HEK293T (cell line): ENCODE measurements around the gene RIPOR2.

Experiments
- CTCF ChIA-PET: fragments of 350-600 bp; formaldehyde crosslinking; extraction: SDS; loops from one replicate; lab custom pipeline; 2021; ENCODE audit warnings: antibody characterized with exemption, inconsistent platforms; lab: Yijun Ruan, JAX
- POLR2A ChIA-PET: fragments of 350-600 bp; formaldehyde crosslinking; extraction: SDS; loops from one replicate; lab custom pipeline; 2020; ENCODE audit warnings: antibody characterized with exemption, inconsistent platforms; lab: Yijun Ruan, JAX
- DNase-seq: peaks from one replicate; pipeline ENCODE4 v3.0.0; 2012; ENCODE audit warnings: mixed read lengths; ENCODE audit errors: extremely low spot score
- ARNT ChIP-seq: fragments of 450-650 bp; IDR thresholded peaks from 2 replicates; pipeline ENCODE4 v1.6.1; 2017; ENCODE audit warnings: mild to moderate bottlenecking
- BHLHE40 ChIP-seq: fragments of 450-650 bp; IDR thresholded peaks from 2 replicates; pipeline ENCODE4 v1.6.1; 2016; ENCODE audit warnings: mild to moderate bottlenecking, moderate library complexity, borderline replicate concordance
- CTBP1 ChIP-seq: fragments of 450-650 bp; IDR thresholded peaks from 2 replicates; pipeline ENCODE4 v1.6.1; 2016; ENCODE audit warnings: borderline replicate concordance
- ELF4 ChIP-seq: fragments of 450-650 bp; IDR thresholded peaks from 2 replicates; pipeline ENCODE4 v1.6.1; 2017; ENCODE audit warnings: antibody characterized with exemption
- FOXA1 ChIP-seq: fragments of 450-650 bp; IDR thresholded peaks from 2 replicates; pipeline ENCODE4 v1.6.1; 2016; ENCODE audit warnings: mild to moderate bottlenecking
- FOXK2 ChIP-seq: fragments of 450-650 bp; IDR thresholded peaks from 2 replicates; pipeline ENCODE4 v1.6.1; 2016; ENCODE audit warnings: mild to moderate bottlenecking
- FOXM1 ChIP-seq: fragments of 450-650 bp; IDR thresholded peaks from 2 replicates; pipeline ENCODE4 v1.6.1; 2017; ENCODE audit warnings: mild to moderate bottlenecking, borderline replicate concordance
- HDGF ChIP-seq: fragments of 450-650 bp; IDR thresholded peaks from 2 replicates; pipeline ENCODE4 v1.6.1; 2017; ENCODE audit warnings: antibody characterized with exemption, borderline replicate concordance
- L3MBTL2 ChIP-seq: fragments of 450-650 bp; conservative IDR thresholded peaks from 2 replicates; pipeline ENCODE4 v1.6.1; 2016; ENCODE audit warnings: mild to moderate bottlenecking
- LEF1 ChIP-seq: fragments of 450-650 bp; IDR thresholded peaks from 2 replicates; pipeline ENCODE4 v1.6.1; 2017; ENCODE audit warnings: mild to moderate bottlenecking, borderline replicate concordance
- NFRKB ChIP-seq: fragments of 450-650 bp; IDR thresholded peaks from 2 replicates; pipeline ENCODE4 v1.6.1; 2016; ENCODE audit warnings: mild to moderate bottlenecking, moderate library complexity
- SUZ12 ChIP-seq: fragments of 450-650 bp; IDR thresholded peaks from 2 replicates; pipeline ENCODE4 v1.6.1; 2016; ENCODE audit warnings: mild to moderate bottlenecking
- TARDBP ChIP-seq: fragments of 450-650 bp; IDR thresholded peaks from 2 replicates; pipeline ENCODE4 v1.6.1; 2016
- ZNF384 ChIP-seq: fragments of 450-650 bp; IDR thresholded peaks from 2 replicates; pipeline ENCODE4 v1.6.1; 2016
- TF ChIP-seq, protein P1 (sequence below): fragments of 450-650 bp; IDR thresholded peaks from 2 replicates; pipeline ENCODE4 v1.6.1; 2016

Gene RIPOR2

DNA sequence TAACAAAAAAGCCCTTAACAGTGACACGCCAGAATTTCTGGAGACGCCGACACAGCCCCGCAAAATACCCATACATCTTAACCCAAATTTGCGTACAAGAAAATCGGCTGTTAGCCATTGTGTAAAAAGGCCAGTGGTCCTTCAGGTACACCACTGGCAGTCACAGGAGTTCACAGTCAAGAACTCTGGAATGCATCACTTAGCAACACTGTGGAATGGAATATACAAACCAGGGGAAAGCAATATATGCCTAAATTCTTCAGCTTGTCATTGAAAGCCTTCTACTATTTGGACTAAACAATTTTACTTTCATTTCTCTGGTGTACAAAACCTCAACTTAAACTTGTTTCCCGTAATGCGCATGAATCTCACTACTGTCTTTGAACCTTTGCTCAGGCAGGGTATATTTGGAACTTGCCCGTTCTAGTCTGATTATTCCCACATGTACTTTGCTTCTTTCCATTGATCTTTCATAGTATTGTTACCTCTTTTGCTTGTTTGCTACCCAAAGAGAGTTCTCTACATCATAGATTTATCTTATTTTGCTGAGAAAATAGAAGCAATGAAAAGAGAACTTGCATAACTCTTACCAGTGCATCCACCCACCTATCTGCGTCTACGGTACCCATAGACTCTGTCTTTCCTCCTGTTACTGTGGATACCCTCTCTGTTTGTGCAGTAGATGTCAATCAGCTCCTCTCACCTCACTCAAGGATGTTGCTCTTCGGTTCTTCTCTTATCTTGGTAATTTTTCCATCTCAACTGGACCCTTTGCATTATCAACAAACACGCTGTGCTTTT, 136.8 kb downstream of the RIPOR2 start, which contains the start of gene ARMH2:
Gene ARMH2 (minus strand): TSS at position 178 of the 801 bp plus-strand sequence. CDS start 60 bp downstream, at position 118.
- CTCF ChIA-PET = interaction anchor here (0.7 to 1.4 kb wide), 2 partner anchors 219 to 250 kb away, joined by 3 to 4 read pairs; no protein-coding TSS in a partner anchor
- TF ChIP-seq SUZ12 (no peak), FOXK2 (no peak)
- TF ChIP-seq, protein P1, sequence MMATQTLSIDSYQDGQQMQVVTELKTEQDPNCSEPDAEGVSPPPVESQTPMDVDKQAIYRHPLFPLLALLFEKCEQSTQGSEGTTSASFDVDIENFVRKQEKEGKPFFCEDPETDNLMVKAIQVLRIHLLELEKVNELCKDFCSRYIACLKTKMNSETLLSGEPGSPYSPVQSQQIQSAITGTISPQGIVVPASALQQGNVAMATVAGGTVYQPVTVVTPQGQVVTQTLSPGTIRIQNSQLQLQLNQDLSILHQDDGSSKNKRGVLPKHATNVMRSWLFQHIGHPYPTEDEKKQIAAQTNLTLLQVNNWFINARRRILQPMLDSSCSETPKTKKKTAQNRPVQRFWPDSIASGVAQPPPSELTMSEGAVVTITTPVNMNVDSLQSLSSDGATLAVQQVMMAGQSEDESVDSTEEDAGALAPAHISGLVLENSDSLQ = no peak
- POLR2A ChIA-PET = no interaction called here
- no peak for DNase-seq

- CTCF ChIA-PET = interaction anchor here (0.7 kb wide), 2 partner anchors 220 to 251 kb away, joined by 3 to 4 read pairs; no protein-coding TSS in a partner anchor
- TF ChIP-seq LEF1 (no peak), FOXA1 (no peak), ARNT (no peak), FOXK2 (no peak), FOXM1 (no peak), CTBP1 (no peak)
- no peak for DNase-seq
- POLR2A ChIA-PET = no interaction called here
These were observed 138.1 kb downstream of the RIPOR2 start for GRCh38 chr6:24797596-24798216.

DNA sequence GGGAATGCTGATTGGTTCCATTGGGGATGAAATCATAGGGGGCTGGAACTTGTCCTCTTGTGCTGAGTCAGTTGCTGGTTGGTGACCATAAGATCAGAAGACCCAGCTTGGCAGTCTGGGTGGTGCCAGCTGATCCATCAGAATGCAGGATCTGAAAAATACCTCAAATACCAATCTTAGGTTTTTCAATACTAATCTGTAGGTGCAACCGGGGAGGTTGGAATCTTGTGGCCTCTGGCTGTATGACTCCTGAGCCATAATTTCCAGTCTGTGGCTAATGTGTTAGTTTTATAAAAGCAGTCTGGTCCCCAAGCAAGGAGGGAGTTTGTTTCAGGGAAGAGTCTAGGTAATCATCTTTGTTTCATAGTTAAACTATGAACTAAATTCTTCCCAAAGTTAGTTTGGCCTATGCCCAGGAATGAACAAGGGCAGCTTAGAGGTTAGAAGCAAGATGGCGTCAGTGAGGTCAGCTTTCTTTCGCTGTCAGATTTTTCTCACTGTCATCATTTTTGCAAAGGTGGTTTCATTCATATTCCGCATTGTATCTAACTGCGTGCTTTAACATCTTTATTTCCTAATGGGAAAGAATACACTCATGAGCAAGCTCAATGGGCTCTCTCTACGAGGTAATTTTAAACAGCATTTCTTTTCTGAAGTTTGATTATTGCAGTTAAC, 139.0 kb downstream of the RIPOR2 start:
- TF ChIP-seq TARDBP (no peak), L3MBTL2 (no peak), FOXM1 (no peak), LEF1 (no peak), BHLHE40 (no peak), FOXK2 (no peak)
- TF ChIP-seq, protein P1 = no peak
- POLR2A ChIA-PET = interaction anchor here (1.1 kb wide), 1 partner anchor 15 kb away, joined by 3 read pairs; no protein-coding TSS in a partner anchor
- no peak for DNase-seq
- CTCF ChIA-PET = interaction anchor here (0.6 kb wide), 1 partner anchor 35 kb away, joined by 3 read pairs; no protein-coding TSS in a partner anchor

DNA sequence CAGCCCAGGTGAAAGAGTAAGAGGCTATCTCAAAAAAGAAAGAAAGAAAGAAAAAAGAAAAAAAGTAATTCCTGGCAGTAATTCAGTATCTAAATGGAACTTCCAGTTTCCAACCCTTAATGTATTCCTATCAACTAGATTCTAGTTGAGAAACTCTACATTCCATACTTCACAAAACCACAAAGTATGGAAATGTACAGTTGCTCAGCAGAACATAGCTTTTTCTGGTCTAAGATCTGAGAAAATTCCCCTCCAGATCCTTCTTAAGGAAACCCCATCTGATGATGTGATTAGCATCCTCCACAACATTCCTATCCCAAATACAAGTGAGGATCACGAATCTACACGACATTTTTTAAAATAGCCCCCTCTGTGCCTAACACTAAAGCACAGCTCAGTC, 140.7 kb downstream of the RIPOR2 start:
- no peak for TF ChIP-seq ZNF384
- no peak for TF ChIP-seq CTBP1
- no peak for TF ChIP-seq HDGF
- no peak for TF ChIP-seq FOXK2
- no peak for TF ChIP-seq FOXA1
- no peak for TF ChIP-seq TARDBP
- no peak for DNase-seq
- POLR2A ChIA-PET = no interaction called here
- CTCF ChIA-PET = interaction anchor here (1.3 kb wide), 1 partner anchor 10 kb away, joined by 4 read pairs; no protein-coding TSS in a partner anchor

GRCh38 chr6:24788031-24788665, 147.6 kb downstream of the RIPOR2 start:
- no peak for DNase-seq
- no peak for TF ChIP-seq TARDBP
- no peak for TF ChIP-seq FOXA1
- no peak for TF ChIP-seq LEF1
- TF ChIP-seq L3MBTL2 = no peak
- TF ChIP-seq ELF4 = no peak
- ChIA-PET POLR2A (no interaction called here), CTCF (no interaction called here)

DNA sequence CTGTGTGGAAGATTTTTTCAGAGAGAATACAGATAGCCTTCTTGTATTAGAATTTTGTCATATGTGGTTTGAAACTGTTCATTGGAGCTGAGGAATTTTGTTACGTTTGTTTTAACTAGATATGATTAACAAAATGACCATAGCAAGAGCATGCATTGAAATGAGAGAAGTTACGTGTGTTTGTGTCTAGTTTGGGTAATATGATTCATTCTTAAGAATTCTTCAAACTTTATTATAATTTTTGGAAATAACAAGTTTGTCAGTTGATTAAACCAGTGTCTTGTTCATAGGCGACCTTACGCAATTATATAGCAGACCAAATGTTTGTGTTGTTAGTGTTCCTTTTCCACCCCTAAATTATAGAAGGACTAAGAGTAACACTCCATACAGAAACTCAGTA, 155.6 kb downstream of the RIPOR2 start:
- DNase-seq = no peak
- TF ChIP-seq LEF1 = no peak
- no peak for TF ChIP-seq ZNF384
- TF ChIP-seq ELF4 = no peak
- TF ChIP-seq FOXK2 = no peak
- TF ChIP-seq BHLHE40 = no peak
- no peak for TF ChIP-seq L3MBTL2
- no peak for TF ChIP-seq NFRKB
- no peak for TF ChIP-seq SUZ12
- no peak for TF ChIP-seq ARNT
- no peak for TF ChIP-seq TARDBP
- TF ChIP-seq HDGF = no peak
- CTCF ChIA-PET = no interaction called here
- POLR2A ChIA-PET = no interaction called here
